HG03175 (cell line): ENCODE data around the gene MAN2A1.

Experiments used
- ATAC-seq: cut with Tn5 transposase; IDR thresholded peaks from one replicate; pipeline ENCODE4 v1.9.1; 2021; ENCODE audit warnings: mild to moderate bottlenecking, moderate library complexity; ENCODE audit not compliant: unreplicated experiment

MAN2A1 gene

DNA sequence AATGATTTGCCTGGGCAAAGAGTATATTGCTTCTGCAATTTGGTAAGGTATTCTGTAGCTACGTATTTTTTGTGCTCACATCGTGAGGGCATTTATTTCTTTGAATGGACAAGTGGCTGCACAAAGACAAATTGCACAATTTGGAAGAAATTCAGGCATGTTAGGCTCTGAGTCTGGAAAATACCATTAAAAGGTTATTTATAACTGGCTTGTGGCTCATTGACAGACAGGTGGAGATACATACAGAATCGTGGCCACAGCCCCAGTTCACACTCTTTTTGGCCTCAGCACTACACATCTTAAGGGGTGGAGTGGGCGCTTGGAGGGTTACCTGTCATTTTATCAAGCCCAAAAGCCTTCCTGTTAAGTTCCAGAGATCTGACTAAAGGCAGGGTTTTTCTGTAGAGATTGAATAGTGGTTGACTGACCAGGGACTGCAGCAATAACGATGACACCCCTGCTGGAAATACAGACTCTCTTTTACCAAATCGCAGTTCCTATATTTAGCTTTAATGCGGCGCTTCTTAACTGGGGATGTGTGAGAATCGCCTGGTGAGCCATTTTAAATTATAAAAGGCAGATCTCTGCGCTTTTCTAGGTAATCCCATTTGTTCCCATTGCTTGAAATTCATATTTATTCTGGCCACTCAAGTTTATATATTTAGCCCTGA is 14.7 kb downstream of the MAN2A1 start:
- ATAC-seq, result no peak

DNA sequence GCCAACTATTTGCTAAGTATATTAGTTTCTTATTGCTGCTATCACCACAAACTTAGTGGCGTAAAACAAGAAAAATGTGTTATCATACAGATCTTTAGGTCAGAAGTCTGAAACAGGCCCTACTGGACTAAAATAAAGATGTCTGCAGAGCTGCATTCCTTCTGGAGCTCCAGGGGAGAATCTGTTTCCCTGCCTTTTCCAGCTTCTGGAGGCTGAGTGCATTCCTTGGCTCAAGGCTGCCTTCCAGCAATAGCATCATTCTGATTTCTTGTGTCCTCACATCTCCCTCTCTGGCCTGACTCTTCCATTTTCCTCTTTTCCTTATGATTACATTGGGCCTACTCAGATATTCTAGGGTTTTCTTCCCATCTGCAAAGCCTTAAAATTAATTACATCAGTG is 15.9 kb downstream of the MAN2A1 start:
- ATAC-seq, result no peak

- no peak for ATAC-seq
These were observed 16.4 kb downstream of the MAN2A1 start for GRCh38 chr5:109706095-109706494.

- ATAC-seq, result no peak
These were observed 17.8 kb downstream of the MAN2A1 start for GRCh38 chr5:109707531-109707930.

DNA sequence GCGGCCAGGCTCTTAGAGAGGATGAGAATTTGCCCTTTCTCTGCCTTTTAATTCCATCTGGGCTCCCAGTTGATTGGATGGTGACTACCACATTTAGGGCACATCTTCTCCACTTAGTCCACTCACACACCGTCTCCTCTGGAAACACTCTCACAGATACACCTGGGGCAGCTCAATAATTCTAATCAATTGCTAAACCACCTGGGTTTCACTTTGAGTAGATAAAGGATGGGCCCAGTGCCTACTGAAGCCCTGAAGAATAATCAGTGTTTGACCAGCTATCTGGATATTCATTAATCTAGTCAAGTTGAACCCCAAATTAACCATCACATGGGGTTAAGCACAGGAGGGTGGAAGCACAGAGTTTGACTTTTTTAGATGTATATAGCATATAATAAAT is 19.1 kb downstream of the MAN2A1 start:
- ATAC-seq, result no peak

DNA sequence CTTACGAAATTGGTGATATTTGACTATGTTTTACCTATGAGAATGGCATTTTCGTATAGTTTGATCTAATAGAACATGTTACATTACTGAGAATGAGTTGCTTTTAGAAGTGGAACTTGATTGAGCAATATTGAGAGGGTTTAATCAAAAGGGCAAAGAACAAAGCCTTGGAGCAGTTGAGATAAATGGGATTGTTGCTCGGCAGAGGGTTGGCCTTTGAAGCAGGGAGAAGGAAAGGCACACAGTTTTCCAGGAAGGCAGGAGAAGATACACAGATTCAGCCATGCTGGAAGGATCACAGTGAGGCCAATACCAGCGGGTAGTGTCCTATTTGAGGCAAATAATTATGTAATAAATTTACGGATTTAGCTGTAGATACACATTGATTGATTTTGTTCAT is 19.5 kb downstream of the MAN2A1 start:
- ATAC-seq, result no peak

GRCh38 chr5:109711673-109712072 is 21.9 kb downstream of the MAN2A1 start:
- no peak for ATAC-seq

DNA sequence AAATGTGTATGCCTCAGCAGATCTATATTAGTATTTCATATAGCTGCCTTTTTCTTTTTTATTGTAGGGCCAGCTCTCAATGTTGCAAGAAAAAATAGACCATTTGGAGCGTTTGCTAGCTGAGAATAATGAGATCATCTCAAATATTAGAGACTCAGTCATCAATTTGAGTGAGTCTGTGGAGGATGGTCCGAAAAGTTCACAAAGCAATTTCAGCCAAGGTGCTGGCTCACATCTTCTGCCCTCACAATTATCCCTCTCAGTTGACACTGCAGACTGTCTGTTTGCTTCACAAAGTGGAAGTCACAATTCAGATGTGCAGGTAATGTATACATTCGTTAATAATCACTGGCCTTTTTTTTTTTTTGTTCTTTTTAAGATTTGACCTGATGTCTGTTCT is 23.7 kb downstream of the MAN2A1 start:
- no peak for ATAC-seq

DNA sequence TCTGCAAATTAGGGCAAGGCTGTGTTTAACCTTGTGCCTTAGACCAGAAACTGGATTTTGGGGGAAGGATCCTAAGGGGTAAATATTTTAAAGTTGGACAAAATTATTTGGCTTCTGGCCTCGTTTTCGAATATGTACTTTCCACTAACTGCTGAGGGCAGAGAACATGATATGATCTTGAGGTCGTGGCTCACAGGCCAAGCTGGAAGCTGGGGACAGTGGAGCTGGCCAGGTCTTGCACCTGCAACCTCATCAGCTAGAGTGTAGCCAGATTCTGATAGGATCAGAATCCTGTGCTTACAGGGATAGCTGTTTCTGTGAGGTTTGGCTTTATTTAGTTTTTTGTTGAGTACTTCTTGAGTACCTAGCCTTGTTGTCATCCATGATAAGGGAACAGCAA is 24.9 kb downstream of the MAN2A1 start:
- ATAC-seq, result no peak

GRCh38 chr5:109718216-109718615 is 28.5 kb downstream of the MAN2A1 start:
- ATAC-seq, result no peak

GRCh38 chr5:109718632-109719031 is 28.9 kb downstream of the MAN2A1 start:
- ATAC-seq, result no peak

DNA sequence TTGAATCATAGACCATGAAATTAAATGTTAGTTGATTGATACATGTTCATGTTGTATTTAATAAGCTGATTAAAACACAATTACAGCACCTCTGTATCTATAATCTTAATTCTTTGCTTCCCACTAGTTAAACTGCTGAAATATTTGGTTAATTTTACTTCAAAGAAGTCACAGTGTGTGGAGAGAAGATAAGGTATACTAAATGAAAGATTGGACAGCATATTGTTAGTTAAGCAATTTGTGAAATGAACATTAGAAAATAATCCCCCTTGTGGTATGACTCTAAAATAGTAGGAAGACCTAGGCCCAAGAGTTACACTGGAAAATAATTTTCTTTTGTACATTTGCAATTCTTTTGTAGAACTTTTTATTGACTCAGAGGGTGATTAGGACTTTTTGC is 30.3 kb downstream of the MAN2A1 start:
- ATAC-seq, result no peak

DNA sequence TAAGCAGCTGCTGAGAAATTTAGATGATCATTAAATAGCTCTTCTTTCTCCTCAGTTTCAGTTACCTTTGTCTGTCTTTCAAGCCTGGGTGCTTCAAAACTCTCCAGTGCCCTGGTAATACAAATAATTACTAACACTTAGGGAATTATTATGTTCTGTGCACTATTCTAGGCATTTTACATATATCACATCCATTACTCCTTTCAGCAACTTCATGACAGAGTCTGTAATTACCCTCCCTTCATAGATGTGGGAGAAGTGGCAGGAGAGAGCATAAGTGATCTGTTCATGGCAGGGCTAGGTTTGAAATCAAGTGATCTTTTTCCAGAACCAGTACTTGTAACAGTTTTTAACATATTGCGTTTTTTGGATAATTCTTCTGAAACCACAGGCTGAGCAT is 32.0 kb downstream of the MAN2A1 start:
- ATAC-seq, result no peak

GRCh38 chr5:109723606-109724005 is 33.9 kb downstream of the MAN2A1 start:
- no peak for ATAC-seq

- no peak for ATAC-seq
These were observed 35.4 kb downstream of the MAN2A1 start for GRCh38 chr5:109725135-109725534.

DNA sequence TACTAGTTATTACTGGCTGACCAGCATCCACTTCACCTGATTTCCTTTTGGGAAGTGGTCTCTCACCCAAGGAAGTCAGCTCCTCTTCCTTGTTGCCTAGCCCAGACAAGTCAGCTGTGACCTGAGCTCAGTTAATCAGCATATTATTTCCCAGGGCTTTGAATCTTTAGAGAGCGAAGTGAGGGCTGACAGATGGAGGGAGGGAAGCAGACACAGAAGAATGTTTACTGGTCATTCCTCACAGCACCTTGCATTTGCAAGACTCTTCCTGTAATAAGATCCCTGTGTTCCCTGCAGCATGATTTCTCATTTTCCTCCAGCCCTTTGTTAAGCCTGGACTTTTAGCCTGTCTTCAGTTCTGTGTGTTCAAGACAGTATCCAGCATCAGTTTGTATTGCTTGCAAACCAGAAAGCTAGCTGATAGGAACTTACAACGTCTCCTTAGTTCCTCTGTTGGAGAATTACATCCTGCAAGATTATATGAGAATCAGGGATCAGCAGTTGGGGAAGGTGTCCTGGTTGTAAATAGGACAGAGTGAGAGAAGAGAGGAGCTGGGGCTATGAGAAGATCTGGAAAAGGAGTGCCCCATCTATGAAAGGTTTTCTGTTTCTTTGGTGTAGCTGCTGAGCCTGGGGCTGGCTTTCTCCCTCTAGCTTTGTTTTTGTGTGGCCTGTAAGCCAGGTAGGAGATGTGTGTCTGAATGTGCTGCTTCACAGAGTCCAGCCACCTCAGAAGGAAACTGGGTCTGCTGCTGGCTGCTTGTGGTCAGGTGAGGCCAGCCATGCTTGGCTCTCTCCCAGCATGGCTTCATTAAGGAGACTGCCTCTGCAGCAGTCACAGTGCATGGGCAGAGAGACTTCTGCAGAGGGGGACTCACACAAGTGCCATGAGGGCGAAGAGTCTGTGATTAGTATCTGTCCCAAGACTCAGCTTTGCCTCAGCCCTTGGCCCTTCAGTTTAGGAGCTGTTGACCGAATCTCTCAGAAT is 50.3 kb downstream of the MAN2A1 start:
- peak; percentile 89 for ATAC-seq

DNA sequence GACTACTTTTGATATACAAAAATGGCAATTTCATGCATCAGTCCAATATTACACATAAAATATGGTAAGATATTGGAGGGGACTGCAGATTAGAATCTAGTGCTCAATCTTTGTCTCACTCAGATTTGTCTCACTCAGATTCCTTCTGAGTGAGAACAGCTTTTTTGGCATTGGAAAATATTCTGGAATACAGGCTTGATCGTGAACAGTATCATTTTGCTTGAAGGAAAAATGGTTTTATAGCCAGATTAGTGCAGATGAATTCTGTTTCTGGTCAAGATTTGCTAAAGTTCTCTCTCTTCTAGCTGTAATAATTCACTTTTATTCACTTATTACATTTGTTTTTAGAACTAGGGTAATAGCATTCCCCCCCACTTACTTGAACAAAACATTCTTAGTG is 51.2 kb downstream of the MAN2A1 start:
- no peak for ATAC-seq

DNA sequence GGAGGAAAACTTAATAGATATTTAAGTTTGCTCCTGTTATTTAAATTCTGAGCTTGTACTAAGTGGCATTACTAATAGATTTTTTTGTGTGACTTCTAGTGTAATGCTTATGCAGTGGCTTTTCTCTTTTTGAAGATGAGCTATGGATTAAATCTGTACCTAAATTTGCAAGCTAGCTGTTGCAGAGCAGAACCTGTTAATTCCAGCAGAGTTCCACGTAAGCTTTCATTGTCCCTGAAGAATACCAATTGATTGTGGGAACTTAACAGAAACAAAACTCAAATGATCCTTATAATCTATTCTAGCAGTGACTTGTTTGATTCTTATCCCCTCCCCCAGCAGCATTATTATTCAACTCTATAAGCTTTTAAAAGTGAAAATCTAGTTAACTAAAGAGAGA is 51.7 kb downstream of the MAN2A1 start:
- ATAC-seq, result no peak

DNA sequence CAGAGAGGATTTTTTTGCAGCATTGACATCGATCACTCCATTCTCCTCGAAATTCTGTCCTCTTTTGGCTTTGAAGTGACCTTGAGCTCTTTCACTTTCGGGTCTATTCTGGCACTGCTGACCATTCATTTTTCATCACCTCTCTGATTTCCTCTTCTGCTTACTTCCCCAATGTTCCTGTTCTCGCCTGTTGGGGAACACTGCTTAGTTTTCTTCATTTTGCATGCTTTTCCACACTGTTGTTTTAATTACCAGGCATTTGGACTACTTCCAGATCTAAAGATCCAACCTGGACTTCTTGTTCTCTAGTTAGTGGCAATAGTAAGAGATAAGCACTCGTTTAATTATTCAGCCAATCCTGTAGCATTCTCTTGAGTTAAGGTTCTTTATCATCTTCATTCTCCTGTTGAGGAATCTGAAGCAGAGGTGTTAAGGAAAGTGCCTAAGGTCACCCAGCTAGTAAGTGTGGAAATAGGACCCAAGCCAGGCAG is 53.4 kb downstream of the MAN2A1 start:
- no peak for ATAC-seq

- ATAC-seq, result no peak
These were observed 54.1 kb downstream of the MAN2A1 start for GRCh38 chr5:109743770-109744212.

DNA sequence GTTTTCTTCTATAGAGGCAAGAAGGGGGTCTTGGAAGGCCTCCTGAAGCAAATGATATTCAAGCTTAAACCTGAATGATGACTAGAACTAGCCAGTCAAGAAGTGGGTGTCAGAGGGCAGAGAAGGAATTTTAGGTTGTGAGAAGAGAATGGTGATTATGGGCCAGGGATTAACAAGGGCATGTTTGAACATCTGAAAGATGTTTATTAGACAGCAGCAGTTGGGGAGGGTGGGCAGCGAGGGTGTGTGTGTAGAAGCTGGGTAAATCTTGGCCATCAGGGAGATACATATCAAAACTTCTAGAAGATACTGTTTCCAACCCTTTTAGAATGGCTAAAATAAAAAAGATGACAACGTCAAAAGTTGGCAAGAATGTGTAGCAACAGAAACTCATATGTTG is 54.5 kb downstream of the MAN2A1 start:
- no peak for ATAC-seq

DNA sequence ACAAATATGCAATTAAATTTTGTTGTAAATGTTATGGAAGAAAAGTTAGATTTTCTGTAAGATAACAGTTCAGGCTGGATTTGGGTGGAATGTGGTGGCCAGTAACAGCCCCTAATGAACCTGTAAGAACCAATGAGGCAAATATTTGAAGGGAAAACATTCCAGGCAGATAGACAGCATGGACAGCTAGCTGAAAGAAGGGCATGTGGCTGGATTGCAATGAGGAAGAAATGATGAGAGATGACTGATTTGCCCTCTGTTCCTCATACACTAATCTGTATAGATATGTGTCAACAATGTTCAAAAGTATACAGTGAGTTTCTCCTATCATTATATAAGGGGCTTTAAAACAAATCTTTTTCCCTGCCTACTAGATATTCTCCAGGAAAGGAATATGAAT is 58.8 kb downstream of the MAN2A1 start:
- ATAC-seq, result no peak
